Measurements from ENCODE around the gene KBTBD7. TPM values are rescaled to one million over a fixed set of nuclear protein-coding genes. Genes with fewer than 3 reads are reported as not detected.

Gene KBTBD7
- total and polyA plus RNA-seq, 2 of the 13 experiments (the other 11 are each of a cell fraction or from before 2014, with no cell fraction given) = 3.6 to 9.0 TPM

DNA sequence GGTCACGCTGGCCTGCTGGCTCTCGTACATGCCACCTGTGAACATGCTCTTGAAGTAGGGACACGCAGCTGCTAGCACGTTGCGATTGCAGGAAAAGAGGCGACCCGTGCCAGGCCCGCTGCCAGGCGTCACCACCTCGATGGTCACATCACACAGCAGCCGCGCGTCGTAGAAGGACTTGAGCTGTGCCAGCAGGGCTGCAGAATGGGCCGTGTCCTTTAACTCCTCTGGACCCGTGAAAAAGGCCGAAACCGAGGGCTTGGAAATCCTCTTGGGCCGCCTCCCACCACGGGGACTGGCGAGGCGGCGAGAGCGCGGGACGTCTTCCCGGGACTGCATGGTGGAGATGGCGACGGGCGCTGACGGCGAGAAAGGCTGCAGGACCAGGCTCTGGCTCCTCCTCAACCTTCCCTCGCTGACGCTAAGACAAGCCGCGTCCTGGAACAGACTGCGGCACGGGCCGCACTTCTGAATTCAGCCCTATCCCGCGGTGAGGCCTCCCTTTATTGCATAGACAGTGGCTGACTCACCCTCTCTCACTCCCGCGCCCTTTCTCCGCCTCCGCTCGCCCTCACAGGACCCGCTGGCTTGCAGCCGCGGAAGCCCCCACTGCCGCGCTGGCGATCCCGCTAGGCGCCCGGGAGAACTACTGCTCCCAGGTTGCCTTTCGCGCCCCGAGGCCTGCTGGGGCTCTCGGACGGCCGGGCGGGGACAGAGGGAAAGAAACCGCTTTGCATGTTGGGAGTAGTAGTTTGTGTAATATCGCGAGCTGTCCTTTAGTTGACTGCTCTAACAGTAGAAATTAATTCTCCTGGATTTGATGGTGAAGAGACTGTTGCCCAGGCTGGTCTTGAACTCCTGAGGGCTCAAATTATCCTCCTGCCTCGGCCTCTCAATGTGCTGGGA lies at the start of gene KBTBD7 (continued):
- TF ChIP-seq MIER3 (CRISPR knock-in tag; IDR thresholded peaks at IDR 0.05; ENCODE audit: borderline replicate concordance) (peak; percentile 94; the same call in 1 of the 2 replicates), NFKBIZ (CRISPR knock-in tag; IDR thresholded peaks at IDR 0.05) (peak; percentile 68; the same call in 1 of the 2 replicates), ZNF317 (CRISPR knock-in tag; IDR thresholded peaks at IDR 0.05) (no peak), FOXA3 (CRISPR knock-in tag; IDR thresholded peaks at IDR 0.05) (peak; percentile 63), ZMYM2 (CRISPR knock-in tag; IDR thresholded peaks at IDR 0.05) (0 out of 2 replicates have a peak, but pooled peaks have one; percentile 41), NR3C1 (CRISPR knock-in tag; IDR thresholded peaks at IDR 0.05) (no peak), POLR2A (IDR thresholded peaks at IDR 0.05; ENCODE audit: insufficient read depth in 1 of 2, low read depth in 2 of 2, low read length in 2 of 2) (peak; percentile 79 to 92), JUN (CRISPR knock-in tag; IDR thresholded peaks at IDR 0.05) (peak; percentile 52; the same call in 1 of the 2 replicates), ZNF782 (CRISPR knock-in tag; IDR thresholded peaks at IDR 0.05; ENCODE audit: borderline replicate concordance) (peak; percentile 77; the same call in 1 of the 2 replicates), HES4 (CRISPR knock-in tag; IDR thresholded peaks at IDR 0.05; ENCODE audit: borderline replicate concordance) (peak; percentile 63; the same call in 1 of the 2 replicates), NBN (conservative IDR thresholded peaks at IDR 0.05) (no peak), CAMTA2 (CRISPR knock-in tag; IDR thresholded peaks at IDR 0.05; ENCODE audit: borderline replicate concordance) (no peak), YEATS2 (CRISPR knock-in tag; IDR thresholded peaks at IDR 0.05; ENCODE audit: borderline replicate concordance) (peak; percentile 90), MEF2D (CRISPR knock-in tag; IDR thresholded peaks at IDR 0.05) (peak; percentile 82; the same call in 1 of the 2 replicates), ZFX (CRISPR knock-in tag; IDR thresholded peaks at IDR 0.05; ENCODE audit: low read depth) (peak; percentile 98), JUND (CRISPR knock-in tag; IDR thresholded peaks at IDR 0.05) (peak; percentile 84), ZNF816 (CRISPR knock-in tag; IDR thresholded peaks at IDR 0.05; ENCODE audit: borderline replicate concordance) (0 out of 2 replicates have a peak, but pooled peaks have one; percentile 74), ZNF678 (CRISPR knock-in tag; IDR thresholded peaks at IDR 0.05) (0 out of 2 replicates have a peak, but pooled peaks have one; percentile 90), SIN3A (IDR thresholded peaks at IDR 0.05; ENCODE audit: borderline replicate concordance, low read depth, low read length) (peak; percentile 56; the same call in 1 of the 2 replicates)
- TF ChIP-seq, protein P1, sequence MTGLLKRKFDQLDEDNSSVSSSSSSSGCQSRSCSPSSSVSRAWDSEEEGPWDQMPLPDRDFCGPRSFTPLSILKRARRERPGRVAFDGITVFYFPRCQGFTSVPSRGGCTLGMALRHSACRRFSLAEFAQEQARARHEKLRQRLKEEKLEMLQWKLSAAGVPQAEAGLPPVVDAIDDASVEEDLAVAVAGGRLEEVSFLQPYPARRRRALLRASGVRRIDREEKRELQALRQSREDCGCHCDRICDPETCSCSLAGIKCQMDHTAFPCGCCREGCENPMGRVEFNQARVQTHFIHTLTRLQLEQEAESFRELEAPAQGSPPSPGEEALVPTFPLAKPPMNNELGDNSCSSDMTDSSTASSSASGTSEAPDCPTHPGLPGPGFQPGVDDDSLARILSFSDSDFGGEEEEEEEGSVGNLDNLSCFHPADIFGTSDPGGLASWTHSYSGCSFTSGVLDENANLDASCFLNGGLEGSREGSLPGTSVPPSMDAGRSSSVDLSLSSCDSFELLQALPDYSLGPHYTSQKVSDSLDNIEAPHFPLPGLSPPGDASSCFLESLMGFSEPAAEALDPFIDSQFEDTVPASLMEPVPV (CRISPR knock-in tag; IDR thresholded peaks at IDR 0.05) = peak; percentile 86; the same call in 1 of the 2 replicates
- TF ChIP-seq, protein P2, sequence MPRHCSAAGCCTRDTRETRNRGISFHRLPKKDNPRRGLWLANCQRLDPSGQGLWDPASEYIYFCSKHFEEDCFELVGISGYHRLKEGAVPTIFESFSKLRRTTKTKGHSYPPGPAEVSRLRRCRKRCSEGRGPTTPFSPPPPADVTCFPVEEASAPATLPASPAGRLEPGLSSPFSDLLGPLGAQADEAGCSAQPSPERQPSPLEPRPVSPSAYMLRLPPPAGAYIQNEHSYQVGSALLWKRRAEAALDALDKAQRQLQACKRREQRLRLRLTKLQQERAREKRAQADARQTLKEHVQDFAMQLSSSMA (CRISPR knock-in tag; IDR thresholded peaks at IDR 0.05) = no peak
- TF ChIP-seq, protein P3, sequence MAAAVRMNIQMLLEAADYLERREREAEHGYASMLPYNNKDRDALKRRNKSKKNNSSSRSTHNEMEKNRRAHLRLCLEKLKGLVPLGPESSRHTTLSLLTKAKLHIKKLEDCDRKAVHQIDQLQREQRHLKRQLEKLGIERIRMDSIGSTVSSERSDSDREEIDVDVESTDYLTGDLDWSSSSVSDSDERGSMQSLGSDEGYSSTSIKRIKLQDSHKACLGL (CRISPR knock-in tag; IDR thresholded peaks at IDR 0.05) = peak; percentile 67
- TF ChIP-seq, protein P4, sequence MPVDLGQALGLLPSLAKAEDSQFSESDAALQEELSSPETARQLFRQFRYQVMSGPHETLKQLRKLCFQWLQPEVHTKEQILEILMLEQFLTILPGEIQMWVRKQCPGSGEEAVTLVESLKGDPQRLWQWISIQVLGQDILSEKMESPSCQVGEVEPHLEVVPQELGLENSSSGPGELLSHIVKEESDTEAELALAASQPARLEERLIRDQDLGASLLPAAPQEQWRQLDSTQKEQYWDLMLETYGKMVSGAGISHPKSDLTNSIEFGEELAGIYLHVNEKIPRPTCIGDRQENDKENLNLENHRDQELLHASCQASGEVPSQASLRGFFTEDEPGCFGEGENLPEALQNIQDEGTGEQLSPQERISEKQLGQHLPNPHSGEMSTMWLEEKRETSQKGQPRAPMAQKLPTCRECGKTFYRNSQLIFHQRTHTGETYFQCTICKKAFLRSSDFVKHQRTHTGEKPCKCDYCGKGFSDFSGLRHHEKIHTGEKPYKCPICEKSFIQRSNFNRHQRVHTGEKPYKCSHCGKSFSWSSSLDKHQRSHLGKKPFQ (CRISPR knock-in tag; IDR thresholded peaks at IDR 0.05; ENCODE audit: insufficient replicate concordance) = peak; percentile 75
- TF ChIP-seq, protein P5, sequence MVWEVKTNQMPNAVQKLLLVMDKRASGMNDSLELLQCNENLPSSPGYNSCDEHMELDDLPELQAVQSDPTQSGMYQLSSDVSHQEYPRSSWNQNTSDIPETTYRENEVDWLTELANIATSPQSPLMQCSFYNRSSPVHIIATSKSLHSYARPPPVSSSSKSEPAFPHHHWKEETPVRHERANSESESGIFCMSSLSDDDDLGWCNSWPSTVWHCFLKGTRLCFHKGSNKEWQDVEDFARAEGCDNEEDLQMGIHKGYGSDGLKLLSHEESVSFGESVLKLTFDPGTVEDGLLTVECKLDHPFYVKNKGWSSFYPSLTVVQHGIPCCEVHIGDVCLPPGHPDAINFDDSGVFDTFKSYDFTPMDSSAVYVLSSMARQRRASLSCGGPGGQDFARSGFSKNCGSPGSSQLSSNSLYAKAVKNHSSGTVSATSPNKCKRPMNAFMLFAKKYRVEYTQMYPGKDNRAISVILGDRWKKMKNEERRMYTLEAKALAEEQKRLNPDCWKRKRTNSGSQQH (CRISPR knock-in tag; IDR thresholded peaks at IDR 0.05; ENCODE audit: low read depth) = peak; percentile 58; the same call in 1 of the 2 replicates
